ENCODE results near the gene KRTAP10-5. TPM values are rescaled to one million over a fixed set of nuclear protein-coding genes. Genes with fewer than 3 reads are reported as not detected.

The KRTAP10-5 gene
- polyA plus RNA-seq, 1 donor (not counting 4 experiments of a cell fraction or from before 2014, with no cell fraction given), result not detected

DNA sequence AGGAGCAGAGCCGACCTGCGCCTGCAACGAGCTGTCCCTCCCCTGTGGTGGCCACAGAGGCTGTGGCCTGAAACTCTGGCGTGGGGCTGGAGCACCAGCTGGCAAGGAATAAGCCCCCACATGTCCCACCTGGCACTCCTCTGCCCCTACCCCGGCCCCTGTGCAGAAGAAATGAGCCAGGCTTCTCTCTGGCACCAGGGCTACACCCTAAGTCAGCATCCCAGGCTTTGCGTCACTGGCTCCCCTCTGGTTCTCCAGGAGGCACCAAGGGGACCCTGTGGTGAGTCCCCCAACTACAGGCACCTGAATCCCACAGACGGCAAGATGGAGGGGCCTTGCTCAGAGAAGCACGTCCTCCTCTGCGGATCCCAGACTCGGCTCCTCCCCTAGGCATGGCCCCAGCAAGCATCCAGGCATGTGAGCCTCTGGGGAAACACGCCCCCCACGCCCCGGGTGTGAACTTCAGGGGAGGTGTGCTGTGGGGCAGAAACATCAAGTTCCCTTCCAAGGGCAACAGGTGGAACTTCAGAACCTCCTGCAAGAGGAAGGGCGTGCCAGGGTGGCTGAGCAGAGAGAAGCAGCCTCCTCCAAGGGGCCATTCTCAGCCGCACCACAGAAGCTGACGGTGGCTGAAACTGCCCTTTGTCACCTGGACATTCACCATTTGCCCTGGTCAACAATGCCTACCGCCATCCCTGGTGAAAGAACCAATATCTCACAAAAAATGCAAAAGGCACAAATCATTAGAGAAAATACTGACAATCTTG lies 22.9 kb upstream of the KRTAP10-5 start:
- no peak overlapping the region for H3K4me3 ChIP-seq (ENCODE audit: control insufficient read depth in 2 of 3, extremely low read depth in 1 of 3, insufficient read depth in 2 of 3, low read depth in 1 of 3, low read length in 3 of 3)
- no peak overlapping the region for H3K27ac ChIP-seq (ENCODE audit: control insufficient read depth, insufficient read depth, low read length)
- DNase-seq (ENCODE audit: low read depth, low spot score) (no peak), FAIRE-seq (no peak)
- no peaks in the 10 kb centered on the region for H3K4me1 ChIP-seq (ENCODE audit: control insufficient read depth, extremely low read depth, insufficient read depth, low read length)
- no peaks in the 10 kb centered on the region for H4K20me1 ChIP-seq (ENCODE audit: control insufficient read depth, extremely low read depth, insufficient read depth, low read length)
- TF ChIP-seq CTCF (optimal IDR thresholded peaks at IDR 0.05 in 1 of 3, IDR thresholded peaks at IDR 0.05 in 1 of 3, conservative IDR thresholded peaks at IDR 0.05 in 1 of 3; ENCODE audit: extremely low read depth in 1 of 3, insufficient read depth in 2 of 3, low read length in 3 of 3), result no peak
- no peak for TF ChIP-seq EZH2 (IDR thresholded peaks at IDR 0.05; ENCODE audit: low read length)
- peaks cover 2% of the 10 kb centered on the region for H3K27me3 ChIP-seq (ENCODE audit: control insufficient read depth, extremely low read depth, insufficient read depth, low read length)
- no peaks in the 10 kb centered on the region for H3K9me3 ChIP-seq (ENCODE audit: control insufficient read depth, low read depth, low read length)
- no peak overlapping the region for H2AFZ ChIP-seq (ENCODE audit: control insufficient read depth, low read length)
- H3K36me3 ChIP-seq (ENCODE audit: control insufficient read depth in 2 of 2, extremely low read depth in 1 of 2, insufficient read depth in 2 of 2, low read length in 2 of 2), result no peaks in the 10 kb centered on the region
- H3K9me1 ChIP-seq (ENCODE audit: control insufficient read depth, extremely low read depth, insufficient read depth, low read length), result no peaks in the 10 kb centered on the region
- H3K9ac ChIP-seq (ENCODE audit: control insufficient read depth, extremely low read depth, insufficient read depth, low read length), result no peak overlapping the region
- H3K79me2 ChIP-seq (ENCODE audit: control insufficient read depth, insufficient read depth, low read length), result no peaks in the 10 kb centered on the region
- H3K4me2 ChIP-seq (ENCODE audit: control insufficient read depth, extremely low read depth, insufficient read depth, low read depth, low read length), result no peak overlapping the region
- dilution Hi-C loops (cut with MboI; ENCODE audit: extremely low pct_ligation_motif_present, low sequenced_read_pairs), result no loop called here

DNA sequence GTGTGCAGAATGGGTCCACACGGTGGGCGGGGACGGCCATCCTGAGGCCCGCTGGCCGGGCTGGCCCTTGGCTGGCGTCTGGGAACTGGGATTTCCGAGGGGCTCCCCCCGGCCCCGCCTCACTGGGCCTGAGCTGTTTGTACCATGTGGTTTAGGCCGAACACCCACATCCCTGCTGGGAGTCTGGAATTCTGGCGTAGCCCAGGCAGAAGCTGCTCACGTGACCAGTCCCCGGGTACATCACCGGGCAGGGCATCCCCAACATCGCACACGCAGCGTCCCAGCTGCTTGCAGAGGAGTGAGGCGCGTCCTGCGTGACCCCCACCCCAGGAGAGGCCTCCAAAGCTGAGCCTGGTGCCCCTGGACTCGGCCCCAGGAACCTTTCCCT lies 22.1 kb upstream of the KRTAP10-5 start:
- FAIRE-seq, result no peak
- Histone ChIP-seq H3K4me3 (ENCODE audit: control insufficient read depth in 2 of 3, extremely low read depth in 1 of 3, insufficient read depth in 2 of 3, low read depth in 1 of 3, low read length in 3 of 3) (no peak overlapping the region), H3K4me2 (ENCODE audit: control insufficient read depth, extremely low read depth, insufficient read depth, low read depth, low read length) (no peak overlapping the region), H3K27me3 (ENCODE audit: control insufficient read depth, extremely low read depth, insufficient read depth, low read length) (peaks cover 2% of the 10 kb centered on the region), H3K4me1 (ENCODE audit: control insufficient read depth, extremely low read depth, insufficient read depth, low read length) (peaks cover 2% of the 10 kb centered on the region), H3K36me3 (ENCODE audit: control insufficient read depth in 2 of 2, extremely low read depth in 1 of 2, insufficient read depth in 2 of 2, low read length in 2 of 2) (no peaks in the 10 kb centered on the region), H3K27ac (ENCODE audit: control insufficient read depth, insufficient read depth, low read length) (no peak overlapping the region), H4K20me1 (ENCODE audit: control insufficient read depth, extremely low read depth, insufficient read depth, low read length) (no peaks in the 10 kb centered on the region), H3K9me1 (ENCODE audit: control insufficient read depth, extremely low read depth, insufficient read depth, low read length) (no peaks in the 10 kb centered on the region), H3K79me2 (ENCODE audit: control insufficient read depth, insufficient read depth, low read length) (no peaks in the 10 kb centered on the region), H3K9me3 (ENCODE audit: control insufficient read depth, low read depth, low read length) (no peaks in the 10 kb centered on the region), H2AFZ (ENCODE audit: control insufficient read depth, low read length) (no peak overlapping the region), H3K9ac (ENCODE audit: control insufficient read depth, extremely low read depth, insufficient read depth, low read length) (no peak overlapping the region)
- TF ChIP-seq CTCF (optimal IDR thresholded peaks at IDR 0.05 in 1 of 3, IDR thresholded peaks at IDR 0.05 in 1 of 3, conservative IDR thresholded peaks at IDR 0.05 in 1 of 3; ENCODE audit: extremely low read depth in 1 of 3, insufficient read depth in 2 of 3, low read length in 3 of 3) (no peak), EZH2 (IDR thresholded peaks at IDR 0.05; ENCODE audit: low read length) (no peak)
- dilution Hi-C loops (cut with MboI; ENCODE audit: extremely low pct_ligation_motif_present, low sequenced_read_pairs), result no loop called here
- DNase-seq (ENCODE audit: low read depth, low spot score), result no peak
